ENCODE results near the gene RBM6. TPM values are rescaled to one million over a fixed set of nuclear protein-coding genes. Genes with fewer than 3 reads are reported as not detected.

RBM6 gene
- total and polyA plus RNA-seq, 9 of the 15 experiments (the other 6 are each of a cell fraction or from before 2014, with no cell fraction given) = 19.9 to 82.2 (median 57.8) TPM

DNA sequence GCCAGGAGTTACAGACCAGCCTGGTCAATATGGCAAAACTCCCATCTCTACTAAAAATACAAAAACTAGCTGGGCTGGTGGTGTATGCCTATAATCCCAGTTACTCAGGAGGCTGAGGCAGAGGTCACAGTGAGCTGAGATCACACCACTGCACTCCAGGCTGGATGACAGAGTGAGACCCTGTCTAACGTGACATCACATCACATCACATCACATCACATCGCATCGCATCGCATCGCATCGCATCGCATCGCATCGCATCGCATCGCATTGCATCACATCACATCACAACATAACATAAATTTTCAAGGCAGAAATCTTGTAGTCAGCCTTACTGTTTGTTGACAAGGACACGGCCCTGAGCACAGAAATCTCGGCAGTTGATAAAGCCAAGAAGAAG lies 44.4 kb downstream of the RBM6 start:
- H3K4me3 ChIP-seq = no peak overlapping the region
- H3K9me1 ChIP-seq (ENCODE audit: control insufficient read depth, insufficient read depth, low read length) = no peaks in the 10 kb centered on the region
- H3K4me1 ChIP-seq (replicated peaks in 1 of 2; ENCODE audit: control insufficient read depth in 2 of 2, insufficient read depth in 2 of 2, low read length in 2 of 2) = no peaks in the 10 kb centered on the region; a peak in 1 of 5 replicates
- intact Hi-C loops (cut with micrococcal nuclease) = no loop called here
- no peaks in the 10 kb centered on the region for H3K27me3 ChIP-seq (ENCODE audit: control insufficient read depth in 2 of 2, insufficient read depth in 2 of 2, low read length in 2 of 2)
- H4K20me1 ChIP-seq (replicated peaks; ENCODE audit: control insufficient read depth, insufficient read depth, low read length) = no peaks in the 10 kb centered on the region
- H3K4me2 ChIP-seq (ENCODE audit: insufficient read depth, low read length) = no peak overlapping the region
- ATAC-seq (no peak), DNase-seq (ENCODE audit: extremely low read depth in 1 of 4, low spot score in 3 of 4) (no peak), FAIRE-seq (no peak)
- no peaks in the 10 kb centered on the region for H3K9me3 ChIP-seq (replicated peaks; ENCODE audit: control insufficient read depth, insufficient read depth, low read depth, low read length)
- in situ Hi-C loops (cut with MboI) = no loop called here
- TF ChIP-seq ZNF274 (IDR thresholded peaks at IDR 0.05; ENCODE audit: borderline replicate concordance, low read depth, low read length) (no peak), SIN3A (IDR thresholded peaks at IDR 0.05; ENCODE audit: borderline replicate concordance in 2 of 2, control insufficient read depth in 1 of 2, low read depth in 2 of 2, low read length in 2 of 2) (no peak), ERF (CRISPR knock-in tag; IDR thresholded peaks at IDR 0.05) (no peak), NFIC (IDR thresholded peaks at IDR 0.05) (no peak), TEAD1 (CRISPR knock-in tag; IDR thresholded peaks at IDR 0.05) (no peak), ZNF766 (CRISPR knock-in tag; conservative IDR thresholded peaks at IDR 0.05) (no peak), SMARCB1 (IDR thresholded peaks at IDR 0.05; ENCODE audit: insufficient read length, low read depth) (no peak), CBX2 (IDR thresholded peaks at IDR 0.05; ENCODE audit: insufficient read depth, low read length, poor library complexity, severe bottlenecking) (no peak), TCFL5 (CRISPR knock-in tag; conservative IDR thresholded peaks at IDR 0.05) (no peak), ZNF280A (IDR thresholded peaks at IDR 0.05; ENCODE audit: low read depth, partially characterized antibody) (no peak), ZNF282 (CRISPR knock-in tag; IDR thresholded peaks at IDR 0.05) (no peak), LEF1 (IDR thresholded peaks at IDR 0.05) (no peak), GABPB2 (CRISPR knock-in tag; conservative IDR thresholded peaks at IDR 0.05) (no peak), POLR3G (IDR thresholded peaks at IDR 0.05; ENCODE audit: extremely low read depth, insufficient read length, insufficient replicate concordance) (no peak), ZNF75A (CRISPR knock-in tag; IDR thresholded peaks at IDR 0.05) (no peak), C11orf30 (IDR thresholded peaks at IDR 0.05; ENCODE audit: low read depth) (no peak)
- H3K27ac ChIP-seq (ENCODE audit: extremely low read depth, low read depth, low read length) = no peak overlapping the region
- POLR2A ChIA-PET = interaction anchor here (0.5 to 1.1 kb wide), 2 partner anchors 10 to 40 kb away, joined by 3 to 4 read pairs; no protein-coding TSS in a partner anchor
- BruUV-seq (replicated peaks) = no TSS peak
- CTCF ChIA-PET (ENCODE audit: low intra/inter-chr PET ratio) = no interaction called here
- peaks cover 17% of the 10 kb centered on the region; the same call in 2 of the 3 replicates for H3K36me3 ChIP-seq (ENCODE audit: control insufficient read depth, insufficient read depth, low read length)
- 95% methylated on average over 13 of the region's 13 CpGs for WGBS (ENCODE audit: insufficient coverage, low coverage, missing lambda C conversion rate)
- H3K9ac ChIP-seq (ENCODE audit: insufficient read depth in 1 of 2, low read depth in 2 of 2, low read length in 2 of 2) = no peak overlapping the region
- no peaks in the 10 kb centered on the region; the same call in 2 of the 3 replicates for H3K79me2 ChIP-seq (ENCODE audit: control insufficient read depth, insufficient read depth, low read length)
- no peak overlapping the region for H2AFZ ChIP-seq (ENCODE audit: low read depth, low read length)
